ENCODE results near the gene RIN3. TPM values are rescaled to one million over a fixed set of nuclear protein-coding genes. Genes with fewer than 3 reads are reported as not detected.

RIN3 gene
- total RNA-seq, 1 donor from 2014 or later: 28.0 TPM

- Histone ChIP-seq H3K36me3 (ENCODE audit: insufficient read depth, low read length) (no peaks in the 10 kb centered on the region), H3K9me3 (ENCODE audit: insufficient read depth, low read depth, low read length) (no peaks in the 10 kb centered on the region), H3K4me3 (ENCODE audit: insufficient read depth, low read depth, low read length) (no peak overlapping the region), H3K27ac (ENCODE audit: low read depth, low read length) (no peak overlapping the region), H4K20me1 (ENCODE audit: insufficient read depth, low read length) (peaks cover 10% of the 10 kb centered on the region), H3K4me1 (ENCODE audit: insufficient read depth, low read length) (peaks cover 4% of the 10 kb centered on the region), H3K9ac (ENCODE audit: low read length) (no peak overlapping the region), H3K79me2 (ENCODE audit: insufficient read depth, low read length) (no peaks in the 10 kb centered on the region), H3K4me2 (ENCODE audit: low read length) (no peak overlapping the region), H2AFZ (ENCODE audit: low read depth, low read length) (no peak overlapping the region), H3K27me3 (ENCODE audit: insufficient read depth, low read length) (no peaks in the 10 kb centered on the region)
- H3K9me3 Mint-ChIP-seq (ENCODE audit: unreplicated experiment): no peaks in the 10 kb centered on the region
- no peak overlapping the region for H3K4me3 Mint-ChIP-seq (ENCODE audit: unreplicated experiment)
- H3K27me3 Mint-ChIP-seq (ENCODE audit: low read depth, unreplicated experiment): no peaks in the 10 kb centered on the region
- TF ChIP-seq EZH2 (IDR thresholded peaks at IDR 0.05; ENCODE audit: insufficient read depth, low read length) (no peak), CTCF (IDR thresholded peaks at IDR 0.05; ENCODE audit: insufficient read depth, low read depth, low read length) (no peak)
- DNase-seq (ENCODE audit: low read depth): no peak
- H3K4me1 Mint-ChIP-seq (ENCODE audit: low read depth, unreplicated experiment): peaks cover 4% of the 10 kb centered on the region
- FAIRE-seq: no peak
- peaks cover 13% of the 10 kb centered on the region for H3K36me3 Mint-ChIP-seq (ENCODE audit: low read depth, unreplicated experiment)
- H3K27ac Mint-ChIP-seq (ENCODE audit: unreplicated experiment): no peak overlapping the region
Measured at GRCh38 chr14:92633724-92634123, 120.1 kb downstream of the RIN3 start.

GRCh38 chr14:92635031-92635430 is 121.5 kb downstream of the RIN3 start:
- no peak overlapping the region for H3K4me2 ChIP-seq (ENCODE audit: low read length)
- no peak overlapping the region for H3K27ac Mint-ChIP-seq (ENCODE audit: unreplicated experiment)
- no peaks in the 10 kb centered on the region for H3K9me3 ChIP-seq (ENCODE audit: insufficient read depth, low read depth, low read length)
- peaks cover 17% of the 10 kb centered on the region for H4K20me1 ChIP-seq (ENCODE audit: insufficient read depth, low read length)
- H3K27me3 Mint-ChIP-seq (ENCODE audit: low read depth, unreplicated experiment): no peaks in the 10 kb centered on the region
- H3K4me3 ChIP-seq (ENCODE audit: insufficient read depth, low read depth, low read length): no peak overlapping the region
- H3K9ac ChIP-seq (ENCODE audit: low read length): no peak overlapping the region
- no peak overlapping the region for H3K4me3 Mint-ChIP-seq (ENCODE audit: unreplicated experiment)
- no peaks in the 10 kb centered on the region for H3K27me3 ChIP-seq (ENCODE audit: insufficient read depth, low read length)
- DNase-seq (ENCODE audit: low read depth) (no peak), FAIRE-seq (no peak)
- peaks cover 4% of the 10 kb centered on the region for H3K4me1 ChIP-seq (ENCODE audit: insufficient read depth, low read length)
- no peaks in the 10 kb centered on the region for H3K79me2 ChIP-seq (ENCODE audit: insufficient read depth, low read length)
- no peaks in the 10 kb centered on the region for H3K36me3 ChIP-seq (ENCODE audit: insufficient read depth, low read length)
- H3K9me3 Mint-ChIP-seq (ENCODE audit: unreplicated experiment): no peaks in the 10 kb centered on the region
- no peak overlapping the region for H2AFZ ChIP-seq (ENCODE audit: low read depth, low read length)
- peaks cover 4% of the 10 kb centered on the region for H3K4me1 Mint-ChIP-seq (ENCODE audit: low read depth, unreplicated experiment)
- TF ChIP-seq EZH2 (IDR thresholded peaks at IDR 0.05; ENCODE audit: insufficient read depth, low read length) (no peak), CTCF (IDR thresholded peaks at IDR 0.05; ENCODE audit: insufficient read depth, low read depth, low read length) (no peak)
- H3K27ac ChIP-seq (ENCODE audit: low read depth, low read length): no peak overlapping the region
- H3K36me3 Mint-ChIP-seq (ENCODE audit: low read depth, unreplicated experiment): peaks cover 6% of the 10 kb centered on the region

- Histone ChIP-seq H3K9me3 (ENCODE audit: insufficient read depth, low read depth, low read length) (no peaks in the 10 kb centered on the region), H3K27me3 (ENCODE audit: insufficient read depth, low read length) (no peaks in the 10 kb centered on the region), H3K4me2 (ENCODE audit: low read length) (no peak overlapping the region), H3K79me2 (ENCODE audit: insufficient read depth, low read length) (no peaks in the 10 kb centered on the region), H2AFZ (ENCODE audit: low read depth, low read length) (no peak overlapping the region), H4K20me1 (ENCODE audit: insufficient read depth, low read length) (peaks cover 17% of the 10 kb centered on the region), H3K36me3 (ENCODE audit: insufficient read depth, low read length) (no peaks in the 10 kb centered on the region), H3K4me1 (ENCODE audit: insufficient read depth, low read length) (peaks cover 4% of the 10 kb centered on the region), H3K27ac (ENCODE audit: low read depth, low read length) (no peak overlapping the region), H3K9ac (ENCODE audit: low read length) (no peak overlapping the region), H3K4me3 (ENCODE audit: insufficient read depth, low read depth, low read length) (no peak overlapping the region)
- FAIRE-seq (no peak), DNase-seq (ENCODE audit: low read depth) (no peak)
- H3K9me3 Mint-ChIP-seq (ENCODE audit: unreplicated experiment): no peaks in the 10 kb centered on the region
- peaks cover 4% of the 10 kb centered on the region for H3K4me1 Mint-ChIP-seq (ENCODE audit: low read depth, unreplicated experiment)
- H3K36me3 Mint-ChIP-seq (ENCODE audit: low read depth, unreplicated experiment): peaks cover 4% of the 10 kb centered on the region
- H3K27ac Mint-ChIP-seq (ENCODE audit: unreplicated experiment): no peak overlapping the region
- no peaks in the 10 kb centered on the region for H3K27me3 Mint-ChIP-seq (ENCODE audit: low read depth, unreplicated experiment)
- TF ChIP-seq CTCF (IDR thresholded peaks at IDR 0.05; ENCODE audit: insufficient read depth, low read depth, low read length) (no peak), EZH2 (IDR thresholded peaks at IDR 0.05; ENCODE audit: insufficient read depth, low read length) (no peak)
- no peak overlapping the region for H3K4me3 Mint-ChIP-seq (ENCODE audit: unreplicated experiment)
Measured at GRCh38 chr14:92635896-92636295, 122.3 kb downstream of the RIN3 start.

Measured in astrocyte (in vitro differentiated cells and primary cell).